ENCODE measurements around the gene AFAP1.

DNA sequence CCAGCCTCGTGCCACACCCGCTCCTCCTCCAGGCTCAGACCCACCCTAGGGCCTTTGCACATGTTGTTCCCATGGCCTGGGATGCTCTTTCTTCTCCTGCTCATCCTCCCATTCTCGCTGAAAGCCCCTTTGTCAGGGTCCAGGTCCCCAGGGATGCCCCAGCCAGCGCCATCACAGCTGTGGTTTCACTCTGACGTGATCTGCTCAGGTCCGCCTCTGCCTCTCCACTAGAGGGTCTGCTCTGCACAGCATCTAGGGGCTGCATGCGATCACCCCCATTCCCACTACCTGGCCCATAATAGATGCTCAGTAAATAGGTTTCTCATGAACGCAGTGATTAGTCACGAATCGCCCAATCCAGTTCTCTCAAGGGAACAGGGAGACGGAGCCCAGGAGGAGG is 222.5 kb downstream of the AFAP1 start:
- TF ChIP-seq, protein P1, sequence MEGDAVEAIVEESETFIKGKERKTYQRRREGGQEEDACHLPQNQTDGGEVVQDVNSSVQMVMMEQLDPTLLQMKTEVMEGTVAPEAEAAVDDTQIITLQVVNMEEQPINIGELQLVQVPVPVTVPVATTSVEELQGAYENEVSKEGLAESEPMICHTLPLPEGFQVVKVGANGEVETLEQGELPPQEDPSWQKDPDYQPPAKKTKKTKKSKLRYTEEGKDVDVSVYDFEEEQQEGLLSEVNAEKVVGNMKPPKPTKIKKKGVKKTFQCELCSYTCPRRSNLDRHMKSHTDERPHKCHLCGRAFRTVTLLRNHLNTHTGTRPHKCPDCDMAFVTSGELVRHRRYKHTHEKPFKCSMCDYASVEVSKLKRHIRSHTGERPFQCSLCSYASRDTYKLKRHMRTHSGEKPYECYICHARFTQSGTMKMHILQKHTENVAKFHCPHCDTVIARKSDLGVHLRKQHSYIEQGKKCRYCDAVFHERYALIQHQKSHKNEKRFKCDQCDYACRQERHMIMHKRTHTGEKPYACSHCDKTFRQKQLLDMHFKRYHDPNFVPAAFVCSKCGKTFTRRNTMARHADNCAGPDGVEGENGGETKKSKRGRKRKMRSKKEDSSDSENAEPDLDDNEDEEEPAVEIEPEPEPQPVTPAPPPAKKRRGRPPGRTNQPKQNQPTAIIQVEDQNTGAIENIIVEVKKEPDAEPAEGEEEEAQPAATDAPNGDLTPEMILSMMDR (conservative IDR thresholded peaks at IDR 0.05; ENCODE audit: low read length): no peak
- no peak for TF ChIP-seq EZH2phosphoT487 (IDR thresholded peaks at IDR 0.05; ENCODE audit: borderline replicate concordance)

All from Loucy (cell line).